ENCODE measurements around the gene TRMU. TPM values are rescaled to one million over a fixed set of nuclear protein-coding genes. Genes with fewer than 3 reads are reported as not detected.

The TRMU gene
- total RNA-seq, 1 donor from 2014 or later, result 61.4 TPM

- no peak for DNase-seq (ENCODE audit: low spot score)
These were observed 885 bp downstream of the TRMU start for GRCh38 chr22:46336119-46337078.

- DNase-seq (ENCODE audit: low spot score), result no peak
These were observed 2.4 kb downstream of the TRMU start for GRCh38 chr22:46337870-46338269.

GRCh38 chr22:46338636-46339035 lies 3.1 kb downstream of the TRMU start:
- no peak for DNase-seq (ENCODE audit: low spot score)

- DNase-seq (ENCODE audit: low spot score), result no peak
These were observed 4.4 kb downstream of the TRMU start for GRCh38 chr22:46339956-46340355.

- DNase-seq (ENCODE audit: low spot score), result no peak
These were observed 5.2 kb downstream of the TRMU start for GRCh38 chr22:46340676-46341075.

- no peak for DNase-seq (ENCODE audit: low spot score)
These were observed 11.3 kb downstream of the TRMU start for GRCh38 chr22:46346680-46347405.

- DNase-seq (ENCODE audit: low spot score), result no peak
These were observed 12.1 kb downstream of the TRMU start for GRCh38 chr22:46347646-46348045.

GRCh38 chr22:46348099-46348695 lies 12.7 kb downstream of the TRMU start:
- no peak for DNase-seq (ENCODE audit: low spot score)

- DNase-seq (ENCODE audit: low spot score), result no peak
These were observed 13.7 kb downstream of the TRMU start for GRCh38 chr22:46349238-46349637.

- no peak for DNase-seq (ENCODE audit: low spot score)
These were observed 14.2 kb downstream of the TRMU start for GRCh38 chr22:46349681-46350080.

- no peak for DNase-seq (ENCODE audit: low spot score)
These were observed 14.6 kb downstream of the TRMU start for GRCh38 chr22:46350121-46350520.

GRCh38 chr22:46350646-46351045 lies 15.1 kb downstream of the TRMU start:
- no peak for DNase-seq (ENCODE audit: low spot score)

GRCh38 chr22:46351131-46351735 lies 15.7 kb downstream of the TRMU start:
- no peak for DNase-seq (ENCODE audit: low spot score)

- DNase-seq (ENCODE audit: low spot score), result no peak
These were observed 16.3 kb downstream of the TRMU start for GRCh38 chr22:46351767-46352166.

GRCh38 chr22:46352276-46352675 lies 16.8 kb downstream of the TRMU start:
- no peak for DNase-seq (ENCODE audit: low spot score)

GRCh38 chr22:46352691-46353386 lies 17.3 kb downstream of the TRMU start:
- no peak for DNase-seq (ENCODE audit: low spot score)

- DNase-seq (ENCODE audit: low spot score), result no peak
These were observed 18.1 kb downstream of the TRMU start for GRCh38 chr22:46353483-46354105.

- DNase-seq (ENCODE audit: low spot score), result no peak
These were observed 18.9 kb downstream of the TRMU start for GRCh38 chr22:46354176-46354992.

- DNase-seq (ENCODE audit: low spot score), result no peak
These were observed 19.4 kb downstream of the TRMU start for GRCh38 chr22:46354993-46355305.

- DNase-seq (ENCODE audit: low spot score), result peak; percentile 76
These were observed 20.0 kb downstream of the TRMU start for GRCh38 chr22:46355369-46355995.
